KOPT-K1 (cell line): ENCODE measurements around the gene OTOP2.

Experiments
- H3K27ac ChIP-seq: fragments of 200-600 bp; sonication (generic); 2 replicates; pipeline ENCODE4 v1.5.1; 2016; ENCODE audit warnings: antibody characterized with exemption, mild to moderate bottlenecking, low read depth, low read length; ENCODE audit not compliant: poor library complexity, severe bottlenecking
- H3K36me3 ChIP-seq: fragments of 200-600 bp; sonication (generic); 2 replicates; pipeline ENCODE4 v1.5.1; 2017; ENCODE audit warnings: antibody characterized with exemption, mild to moderate bottlenecking, low read length, moderate library complexity; ENCODE audit not compliant: insufficient read depth
- H3K9me3 ChIP-seq: fragments of 200-600 bp; sonication (generic); 2 replicates; pipeline ENCODE4 v1.5.1; 2017; ENCODE audit warnings: antibody characterized with exemption, low read length, mild to moderate bottlenecking; ENCODE audit not compliant: insufficient read depth, poor library complexity, severe bottlenecking

The OTOP2 gene

GRCh38 chr17:74916851-74917199 lies 7.2 kb upstream of the OTOP2 start:
- H3K9me3 ChIP-seq, result no peaks in the 10 kb centered on the region
- H3K36me3 ChIP-seq, result no peaks in the 10 kb centered on the region
- no peak overlapping the region for H3K27ac ChIP-seq

- Histone ChIP-seq H3K27ac (no peak overlapping the region), H3K36me3 (no peaks in the 10 kb centered on the region), H3K9me3 (no peaks in the 10 kb centered on the region)
These were observed 6.6 kb upstream of the OTOP2 start for GRCh38 chr17:74917430-74917829.

- H3K36me3 ChIP-seq, result no peaks in the 10 kb centered on the region
- no peaks in the 10 kb centered on the region for H3K9me3 ChIP-seq
- no peak overlapping the region for H3K27ac ChIP-seq
These were observed 5.2 kb upstream of the OTOP2 start for GRCh38 chr17:74918906-74919305.

- Histone ChIP-seq H3K27ac (no peak overlapping the region), H3K9me3 (no peaks in the 10 kb centered on the region), H3K36me3 (no peaks in the 10 kb centered on the region)
These were observed 4.4 kb upstream of the OTOP2 start for GRCh38 chr17:74919440-74920305.

GRCh38 chr17:74920306-74920620 lies 3.8 kb upstream of the OTOP2 start:
- no peaks in the 10 kb centered on the region for H3K36me3 ChIP-seq
- H3K9me3 ChIP-seq, result no peaks in the 10 kb centered on the region
- H3K27ac ChIP-seq, result no peak overlapping the region

GRCh38 chr17:74920642-74921025 lies 3.4 kb upstream of the OTOP2 start:
- Histone ChIP-seq H3K9me3 (no peaks in the 10 kb centered on the region), H3K27ac (no peak overlapping the region), H3K36me3 (no peaks in the 10 kb centered on the region)

- Histone ChIP-seq H3K27ac (no peak overlapping the region), H3K9me3 (no peaks in the 10 kb centered on the region), H3K36me3 (no peaks in the 10 kb centered on the region)
These were observed 2.9 kb upstream of the OTOP2 start for GRCh38 chr17:74921026-74921681.

- no peak overlapping the region for H3K27ac ChIP-seq
- H3K36me3 ChIP-seq, result no peaks in the 10 kb centered on the region
- no peaks in the 10 kb centered on the region for H3K9me3 ChIP-seq
These were observed 2.3 kb upstream of the OTOP2 start for GRCh38 chr17:74921769-74922168.

GRCh38 chr17:74922172-74922571 lies 1.9 kb upstream of the OTOP2 start:
- H3K9me3 ChIP-seq, result no peaks in the 10 kb centered on the region
- H3K36me3 ChIP-seq, result no peaks in the 10 kb centered on the region
- no peak overlapping the region for H3K27ac ChIP-seq

- Histone ChIP-seq H3K9me3 (no peaks in the 10 kb centered on the region), H3K27ac (no peak within 1 kb of the TSS), H3K36me3 (no peaks in the 10 kb centered on the region)
These were observed 1.2 kb upstream of the OTOP2 start, which contains the start of gene USH1G for GRCh38 chr17:74922694-74923537. Gene USH1G, minus strand, starts transcription at chr17:74923255. Its CDS starts 182 bp downstream, at chr17:74923073.

- Histone ChIP-seq H3K9me3 (no peaks in the 10 kb centered on the region), H3K27ac (no peak overlapping the region), H3K36me3 (no peaks in the 10 kb centered on the region)
These were observed 379 bp upstream of the OTOP2 start for GRCh38 chr17:74923538-74924249.

- Histone ChIP-seq H3K27ac (no peak overlapping the region), H3K36me3 (no peaks in the 10 kb centered on the region), H3K9me3 (no peaks in the 10 kb centered on the region)
These were observed 1.2 kb downstream of the OTOP2 start for GRCh38 chr17:74925242-74925641.

GRCh38 chr17:74928786-74929185 lies 4.7 kb downstream of the OTOP2 start:
- Histone ChIP-seq H3K9me3 (no peaks in the 10 kb centered on the region), H3K27ac (no peak overlapping the region), H3K36me3 (no peaks in the 10 kb centered on the region)

GRCh38 chr17:74930535-74931036 lies 6.5 kb downstream of the OTOP2 start:
- Histone ChIP-seq H3K36me3 (no peaks in the 10 kb centered on the region), H3K27ac (no peak overlapping the region), H3K9me3 (no peaks in the 10 kb centered on the region)

- H3K9me3 ChIP-seq, result no peaks in the 10 kb centered on the region
- H3K36me3 ChIP-seq, result no peaks in the 10 kb centered on the region
- no peak overlapping the region for H3K27ac ChIP-seq
These were observed 11.0 kb downstream of the OTOP2 start for GRCh38 chr17:74935048-74935447.
